ENCODE data around the gene ZDHHC3.

ZDHHC3 gene

GRCh38 chr3:44926921-44927320, 49.1 kb downstream of the ZDHHC3 start:
- DNase-seq (ENCODE audit: low read depth in 2 of 2), result no peak

GRCh38 chr3:44926172-44926571, 49.8 kb downstream of the ZDHHC3 start:
- no peak for DNase-seq (ENCODE audit: low read depth in 2 of 2)

GRCh38 chr3:44924457-44925084, 51.4 kb downstream of the ZDHHC3 start:
- no peak for DNase-seq (ENCODE audit: low read depth in 2 of 2)

GRCh38 chr3:44923632-44924456, 52.1 kb downstream of the ZDHHC3 start:
- no peak for DNase-seq (ENCODE audit: low read depth in 2 of 2)

- no peak for DNase-seq (ENCODE audit: low read depth in 2 of 2)
Observed at GRCh38 chr3:44920081-44920480, 55.9 kb downstream of the ZDHHC3 start.

GRCh38 chr3:44918581-44918980, 57.4 kb downstream of the ZDHHC3 start:
- no peak for DNase-seq (ENCODE audit: low read depth in 2 of 2)

- DNase-seq (ENCODE audit: low read depth in 2 of 2), result no peak
Observed at GRCh38 chr3:44918087-44918486, 57.9 kb downstream of the ZDHHC3 start.

- DNase-seq (ENCODE audit: low read depth in 2 of 2), result no peak
Observed at GRCh38 chr3:44915702-44916438, 60.1 kb downstream of the ZDHHC3 start.

- no peak for DNase-seq (ENCODE audit: low read depth in 2 of 2)
Observed at GRCh38 chr3:44914936-44915335, 61.0 kb downstream of the ZDHHC3 start.

- peak; percentile 11 to 18 for DNase-seq (ENCODE audit: low read depth in 2 of 2)
Observed at GRCh38 chr3:44913868-44914468, 62.0 kb downstream of the ZDHHC3 start.

GRCh38 chr3:44910693-44911092, 65.3 kb downstream of the ZDHHC3 start:
- DNase-seq (ENCODE audit: low read depth in 2 of 2), result no peak

- no peak for DNase-seq (ENCODE audit: low read depth in 2 of 2)
Observed at GRCh38 chr3:44909063-44909462, 66.9 kb downstream of the ZDHHC3 start.

- DNase-seq (ENCODE audit: low read depth in 2 of 2), result no peak
Observed at GRCh38 chr3:44907612-44908011, 68.4 kb downstream of the ZDHHC3 start.

GRCh38 chr3:44906997-44907396, 69.0 kb downstream of the ZDHHC3 start:
- no peak for DNase-seq (ENCODE audit: low read depth in 2 of 2)

- DNase-seq (ENCODE audit: low read depth in 2 of 2), result no peak
Observed at GRCh38 chr3:44905446-44906157, 70.4 kb downstream of the ZDHHC3 start.

GRCh38 chr3:44903751-44904150, 72.2 kb downstream of the ZDHHC3 start:
- DNase-seq (ENCODE audit: low read depth in 2 of 2), result no peak

GRCh38 chr3:44903314-44903713, 72.7 kb downstream of the ZDHHC3 start:
- DNase-seq (ENCODE audit: low read depth in 2 of 2), result no peak

GRCh38 chr3:44902628-44903027, 73.3 kb downstream of the ZDHHC3 start:
- no peak for DNase-seq (ENCODE audit: low read depth in 2 of 2)

GRCh38 chr3:44899683-44900367, 76.1 kb downstream of the ZDHHC3 start:
- no peak for DNase-seq (ENCODE audit: low read depth in 2 of 2)

- no peak for DNase-seq (ENCODE audit: low read depth in 2 of 2)
Observed at GRCh38 chr3:44896440-44896839, 79.5 kb downstream of the ZDHHC3 start.

GRCh38 chr3:44894485-44894884, 81.5 kb downstream of the ZDHHC3 start:
- DNase-seq (ENCODE audit: low read depth in 2 of 2), result no peak

Data from activated CD8-positive, alpha-beta memory T cell treated with anti-CD3 and anti-CD28 coated beads for 4 hours (primary cell).